Activated naive CD4-positive, alpha-beta T cell (primary cell): Measurements from ENCODE around the gene C15orf61.

Experiments used
- DNase-seq, 4 experiments: peaks; one replicate each; lab custom pipeline; 2025; lab: John Stamatoyannopoulos, UW

C15orf61 gene

DNA sequence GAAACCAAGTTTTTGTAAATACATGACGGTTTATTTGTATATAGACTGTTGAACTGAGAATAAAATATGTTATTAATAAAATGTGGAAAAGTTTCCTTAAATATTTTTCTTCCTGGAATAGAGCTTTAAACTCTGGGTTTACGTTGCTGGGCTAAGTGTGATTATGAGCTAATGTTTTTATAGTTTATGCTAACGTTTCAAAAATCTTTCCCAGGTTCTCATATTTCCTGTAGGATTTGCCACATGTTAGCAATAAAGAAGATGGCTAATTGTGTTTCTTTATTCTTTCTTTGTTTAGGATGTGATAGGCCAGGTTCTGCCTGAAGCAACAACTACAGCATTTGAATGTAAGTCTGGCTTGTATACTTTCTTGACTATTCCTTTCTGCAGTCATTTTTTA, 28.8 kb downstream of the C15orf61 start:
- DNase-seq, result no peak

DNA sequence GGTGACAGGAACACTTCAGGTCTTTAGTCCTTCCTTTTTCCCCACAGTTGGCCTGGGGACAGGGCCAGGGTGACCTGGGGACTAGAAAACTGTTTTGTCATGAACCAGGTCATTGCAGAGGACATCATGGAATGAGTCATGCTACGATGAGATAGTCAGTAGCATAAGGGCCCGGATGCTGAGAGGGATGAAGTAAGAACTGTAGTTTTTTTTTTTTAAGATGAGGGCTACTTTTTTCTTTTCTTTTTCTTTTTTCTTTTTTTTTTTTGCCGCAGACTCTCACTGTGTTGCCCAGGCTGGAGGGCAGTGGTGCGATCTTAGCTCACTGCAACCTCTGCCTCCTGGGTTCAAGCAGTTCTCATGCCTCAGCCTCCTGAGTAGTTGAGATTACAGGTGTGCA, 29.6 kb downstream of the C15orf61 start:
- DNase-seq, result no peak

DNA sequence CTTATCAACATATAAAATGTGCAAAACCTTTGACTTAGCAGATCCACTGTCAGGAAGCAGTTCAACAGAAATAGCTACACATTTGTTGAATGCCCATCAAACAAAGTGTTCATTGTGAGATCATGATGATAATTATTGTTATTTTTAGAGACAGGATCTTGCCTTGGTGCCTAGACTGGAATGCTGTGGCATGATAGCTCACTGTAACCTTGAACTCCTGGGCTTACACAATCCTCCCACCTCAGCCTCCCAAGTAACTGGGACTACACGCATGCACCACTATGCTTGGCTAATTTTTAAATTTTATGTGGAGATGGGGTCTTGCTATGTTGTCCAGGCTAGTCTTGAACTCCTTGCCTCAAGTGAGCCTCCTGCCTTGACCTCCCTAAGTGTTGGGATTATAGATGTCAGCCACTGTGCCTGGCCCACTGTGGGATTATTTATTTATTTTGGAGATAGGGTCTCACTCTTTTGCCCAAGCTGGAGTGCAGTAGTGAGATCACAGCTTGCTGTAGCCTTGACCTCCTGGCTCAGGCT, 30.3 kb downstream of the C15orf61 start:
- DNase-seq, result no peak

DNA sequence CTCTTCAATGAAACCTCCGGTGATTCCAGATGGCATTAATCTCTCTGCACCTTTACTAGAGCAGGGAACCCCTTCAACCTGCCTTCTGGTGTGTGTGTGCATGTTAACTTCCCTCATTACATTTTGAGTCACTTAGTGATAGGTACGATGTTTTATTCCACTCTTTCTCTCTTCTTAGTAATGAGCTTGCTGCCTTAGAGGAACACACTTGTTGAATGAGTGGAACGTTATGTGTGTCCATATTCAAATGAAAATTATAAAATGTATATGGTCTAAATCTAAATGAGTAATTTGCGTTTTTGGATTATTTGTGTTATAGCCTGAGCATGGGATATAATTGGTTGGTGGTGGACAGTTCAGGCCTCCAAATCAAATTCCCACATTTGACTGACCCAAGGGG, 33.6 kb downstream of the C15orf61 start:
- DNase-seq, result no peak

DNA sequence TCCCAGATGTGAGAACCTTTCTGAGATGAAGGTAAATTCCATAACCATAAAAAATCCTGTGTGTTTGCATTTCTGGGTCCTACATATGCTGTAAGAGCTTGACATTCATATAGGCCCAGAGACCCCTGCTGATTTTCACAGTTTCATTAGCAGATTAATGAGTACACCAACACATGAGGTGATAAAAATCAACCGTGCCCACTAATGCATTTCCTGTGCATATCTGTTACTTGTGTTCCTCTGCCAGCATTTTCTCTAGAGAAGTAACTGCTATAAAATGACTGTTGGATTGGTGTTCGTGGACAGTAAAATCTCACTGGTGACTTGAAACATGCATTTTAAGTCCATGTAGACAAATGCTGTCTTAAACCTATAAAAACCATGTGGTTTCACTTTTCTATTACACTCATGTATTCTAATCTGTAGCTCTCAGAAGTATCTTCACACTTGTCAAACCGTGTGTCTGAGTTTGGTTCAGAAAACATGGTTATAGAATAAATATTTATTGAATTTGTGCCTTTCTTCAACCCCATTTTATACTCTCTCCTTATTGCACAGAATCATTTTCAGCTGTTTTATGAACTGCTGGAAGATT, 36.1 kb downstream of the C15orf61 start:
- DNase-seq, result no peak

DNA sequence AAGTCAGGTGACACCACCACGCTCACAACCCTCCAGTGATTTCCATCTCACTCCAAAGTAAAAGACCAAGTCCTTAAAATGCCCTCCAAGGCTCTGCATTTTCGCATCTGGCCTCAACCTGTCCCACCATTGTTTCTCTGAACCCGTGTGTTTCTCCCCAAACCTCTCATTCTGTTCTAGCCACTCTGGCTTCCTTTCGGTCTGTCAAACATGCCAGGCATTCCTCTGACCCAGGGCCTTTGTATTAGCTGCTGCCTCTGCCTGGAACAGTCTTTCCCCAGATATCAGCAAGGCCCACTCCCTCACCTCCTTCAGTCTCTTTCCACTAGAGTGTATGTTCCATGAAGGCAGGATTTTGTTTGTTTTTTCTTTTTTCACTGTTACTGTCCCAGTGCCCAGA, 37.6 kb downstream of the C15orf61 start:
- no peak for DNase-seq

DNA sequence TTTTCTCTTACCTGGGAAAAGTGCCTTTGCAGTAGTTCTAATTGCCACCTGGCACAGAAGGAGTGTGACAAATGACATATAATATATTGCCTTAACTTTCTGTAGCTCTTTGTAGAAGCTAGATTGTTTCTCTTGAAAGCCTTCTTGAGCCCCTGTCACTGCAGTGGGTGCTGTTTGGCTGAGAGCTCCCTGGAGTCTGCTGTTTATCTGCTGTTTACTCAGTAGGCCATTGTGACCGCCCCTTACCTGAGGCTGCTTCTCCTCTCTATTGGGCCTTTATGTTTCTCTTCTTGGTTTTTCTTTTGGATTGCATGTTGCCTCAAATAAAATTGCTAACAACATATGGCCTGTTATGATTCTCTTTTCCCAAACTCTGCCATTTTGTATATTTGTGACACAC, 38.2 kb downstream of the C15orf61 start:
- DNase-seq, result no peak

DNA sequence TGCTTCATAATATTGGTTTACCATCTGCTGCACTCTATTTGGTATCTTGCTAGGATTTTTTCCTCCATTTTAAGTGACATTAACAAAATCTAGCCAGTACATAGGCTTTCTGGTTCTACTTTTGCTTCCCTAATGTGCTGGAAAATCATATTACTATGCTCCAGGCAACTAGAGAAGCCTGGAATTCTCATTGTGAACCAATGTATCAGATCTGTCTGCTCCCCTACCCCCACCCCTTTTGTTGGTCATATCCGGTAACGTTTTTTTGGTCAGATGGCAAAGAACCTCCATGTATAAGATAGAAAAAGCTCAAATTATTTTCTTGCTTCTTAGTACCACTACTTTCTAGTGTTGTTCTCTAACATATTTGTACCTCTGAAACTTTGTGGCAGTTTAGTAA, 38.6 kb downstream of the C15orf61 start:
- no peak for DNase-seq

DNA sequence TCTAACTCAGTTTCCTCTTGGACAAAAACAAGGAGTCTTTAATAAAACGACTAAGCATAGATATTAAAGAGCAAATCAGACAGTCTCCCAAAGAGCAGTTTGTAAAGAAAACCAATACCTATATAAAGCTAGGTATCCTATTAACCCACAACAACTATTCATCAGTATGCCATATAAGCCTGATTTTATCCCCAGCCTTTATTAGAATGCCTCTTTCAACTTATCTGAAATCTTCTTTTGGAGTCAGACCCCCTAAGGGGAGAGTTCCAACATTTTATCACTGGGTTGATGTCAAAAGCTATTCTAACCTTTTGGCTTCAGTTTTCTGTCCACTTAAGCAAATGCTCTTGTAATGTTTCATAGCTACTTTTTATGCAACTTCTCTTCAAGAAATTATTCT, 39.4 kb downstream of the C15orf61 start:
- no peak for DNase-seq

DNA sequence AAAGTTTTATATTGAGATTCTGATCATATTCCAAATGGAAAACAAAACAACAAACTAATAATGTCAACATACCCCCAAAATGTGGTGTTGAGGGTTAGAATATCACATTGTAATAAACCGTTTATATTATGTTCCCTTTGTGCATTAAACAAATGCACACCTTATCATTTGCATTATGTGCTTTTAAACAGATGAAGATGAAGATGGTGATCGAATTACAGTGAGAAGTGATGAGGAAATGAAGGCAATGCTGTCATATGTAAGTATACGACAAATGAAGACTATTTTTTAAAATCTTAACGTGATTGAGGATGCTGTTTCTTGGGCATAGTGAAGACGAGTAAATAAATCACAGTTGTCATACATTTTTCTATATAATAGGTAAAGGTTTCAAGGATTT, 42.2 kb downstream of the C15orf61 start:
- DNase-seq, result no peak

DNA sequence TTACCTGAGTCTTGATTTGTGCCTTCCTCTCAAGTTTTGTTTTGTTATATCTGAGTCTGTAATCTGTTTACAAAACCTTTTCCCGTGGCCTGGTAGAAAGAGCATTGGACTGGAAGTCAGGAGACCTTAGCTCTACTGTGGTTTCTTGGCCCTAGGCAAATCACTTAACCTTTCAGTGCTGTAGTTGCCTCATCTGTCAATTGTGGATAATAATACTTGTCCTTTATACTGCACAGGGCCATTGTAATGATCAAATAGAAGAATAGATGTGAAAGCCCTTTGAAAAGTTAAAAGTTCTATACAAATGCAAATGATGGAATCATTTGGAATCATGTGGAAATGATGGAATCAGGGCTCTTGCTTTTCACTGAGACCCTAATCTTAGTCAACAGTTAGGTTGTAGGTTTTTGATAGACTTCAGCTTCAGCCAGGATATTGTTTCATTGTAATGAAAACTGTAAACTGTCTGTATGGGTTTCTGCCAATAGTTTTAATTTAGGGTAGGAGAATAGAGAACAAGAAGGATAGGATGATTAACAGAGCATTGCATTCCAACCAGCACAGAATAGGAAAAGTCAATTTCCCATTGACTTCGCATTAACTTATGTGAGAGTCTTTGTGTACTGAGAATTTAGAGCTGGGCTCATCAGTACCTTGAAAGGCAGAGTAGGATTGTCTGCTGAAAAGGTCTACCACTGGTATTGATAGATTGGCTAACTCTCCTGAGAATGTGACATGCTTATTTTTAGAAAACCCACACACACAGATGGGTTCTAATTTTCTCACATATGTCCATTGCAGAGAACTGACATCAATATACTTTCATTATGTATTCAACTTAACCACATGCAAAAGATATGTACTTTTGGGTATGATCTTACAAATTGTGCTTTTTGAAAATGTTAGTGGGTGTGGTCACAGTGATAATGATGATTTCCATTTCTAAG, 43.4 kb downstream of the C15orf61 start:
- no peak for DNase-seq

DNA sequence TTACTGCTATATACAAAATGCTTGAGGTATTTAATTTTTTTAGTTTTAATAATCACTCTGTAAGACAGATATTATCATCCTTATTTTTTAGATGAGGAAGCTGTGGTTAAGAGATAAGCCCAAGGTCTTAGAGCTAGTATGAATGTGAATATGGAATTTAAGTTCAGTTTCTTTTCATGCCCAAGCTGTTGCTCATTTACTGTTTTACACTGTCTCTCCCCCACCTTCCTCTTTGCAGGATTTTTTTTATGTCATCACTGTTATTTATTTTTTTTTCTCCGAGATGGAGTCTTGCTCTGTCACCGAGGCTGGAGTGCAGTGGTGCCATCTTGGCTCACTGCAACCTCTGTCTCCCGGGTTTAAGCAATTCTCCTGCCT, 44.0 kb downstream of the C15orf61 start:
- no peak for DNase-seq

DNA sequence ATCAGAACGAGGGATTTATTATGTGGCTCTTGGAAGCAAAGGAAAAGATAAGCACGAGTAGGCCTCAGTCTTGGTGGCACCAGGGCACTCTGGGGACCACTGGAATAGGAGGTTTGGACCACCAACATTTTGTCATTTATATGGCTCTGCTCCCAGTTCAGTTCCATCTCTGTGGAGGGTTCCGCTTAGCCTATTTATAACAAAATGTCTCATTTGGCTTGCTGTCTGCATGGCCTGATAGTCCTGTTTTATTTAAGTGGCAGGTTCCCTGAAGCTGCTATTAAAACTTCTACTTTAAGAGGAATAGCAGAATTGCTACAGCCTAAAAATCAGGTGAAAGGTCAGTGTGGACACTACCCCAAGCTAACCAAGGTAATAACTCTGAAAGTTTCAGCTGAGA, 48.7 kb downstream of the C15orf61 start:
- DNase-seq, result no peak

DNA sequence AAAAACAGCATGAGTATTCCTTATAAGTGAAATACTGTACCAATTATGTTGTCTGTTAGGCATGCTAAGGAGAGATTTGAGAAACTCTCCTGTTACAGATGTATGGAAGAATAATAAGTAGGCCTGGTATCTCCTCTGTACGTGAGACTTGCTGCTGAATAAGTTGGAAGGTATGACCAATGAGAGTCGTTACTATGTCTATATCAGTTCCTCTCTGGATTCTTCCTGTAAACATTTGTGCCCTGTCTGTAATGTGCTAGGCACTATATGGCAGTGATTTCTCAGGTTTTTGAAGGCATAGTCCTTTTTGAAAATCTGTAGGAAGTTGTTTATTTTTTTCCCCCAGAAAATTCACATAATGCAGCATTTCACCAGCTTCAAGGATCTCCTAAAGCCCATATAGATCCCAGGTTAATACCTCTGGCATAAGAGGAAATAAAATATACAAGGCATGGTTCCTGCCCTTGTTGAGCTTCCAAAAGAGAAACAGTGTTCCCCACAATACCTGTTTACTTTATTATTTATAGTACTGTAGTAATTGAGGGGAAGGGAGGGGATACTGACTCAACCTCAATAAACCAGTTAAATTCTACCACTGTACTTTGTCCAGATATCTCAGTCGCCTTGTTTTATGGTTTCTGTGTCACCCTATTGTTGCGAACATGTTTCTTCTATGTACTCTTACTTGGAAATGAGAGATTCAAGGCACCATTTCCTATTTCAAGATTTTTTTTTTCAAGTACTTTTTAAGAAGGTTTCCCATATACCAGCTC, 50.1 kb downstream of the C15orf61 start:
- DNase-seq, result no peak

DNA sequence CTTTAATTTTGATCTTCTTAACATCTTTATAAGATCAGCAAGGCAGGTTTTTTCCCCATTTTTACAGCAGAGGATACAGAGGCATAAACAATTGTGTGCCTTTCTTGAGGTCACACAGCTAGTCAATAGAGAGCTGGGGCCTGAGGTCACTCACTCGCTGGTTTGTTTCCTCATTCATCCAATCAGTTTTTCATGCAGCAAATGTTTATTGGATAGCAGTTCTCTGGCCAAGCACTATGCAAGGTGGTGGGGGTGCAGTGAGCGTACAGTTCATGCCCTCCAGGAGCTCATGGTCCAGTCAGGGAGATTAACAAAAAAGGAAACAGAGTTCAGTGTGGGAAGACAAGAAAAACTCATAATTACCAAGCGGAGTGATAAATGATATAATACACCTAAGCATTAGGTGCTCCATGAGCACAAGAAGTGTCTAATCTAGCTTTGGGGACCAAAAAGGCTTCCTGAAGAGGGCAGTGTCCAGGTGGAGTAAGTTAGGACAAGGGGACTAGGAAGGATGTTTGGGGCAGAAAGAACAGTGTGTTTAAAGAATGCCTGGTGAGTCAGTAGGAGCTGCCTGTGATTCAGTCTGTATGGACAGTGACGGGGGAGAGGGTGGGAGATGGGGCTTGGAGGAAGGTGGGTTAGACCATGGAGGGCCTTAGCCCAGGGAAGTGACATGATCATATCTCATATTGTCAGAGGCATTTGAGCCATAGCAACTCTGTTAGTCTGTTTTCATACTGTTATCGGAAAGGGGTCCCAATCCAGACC, 50.9 kb downstream of the C15orf61 start:
- no peak for DNase-seq

DNA sequence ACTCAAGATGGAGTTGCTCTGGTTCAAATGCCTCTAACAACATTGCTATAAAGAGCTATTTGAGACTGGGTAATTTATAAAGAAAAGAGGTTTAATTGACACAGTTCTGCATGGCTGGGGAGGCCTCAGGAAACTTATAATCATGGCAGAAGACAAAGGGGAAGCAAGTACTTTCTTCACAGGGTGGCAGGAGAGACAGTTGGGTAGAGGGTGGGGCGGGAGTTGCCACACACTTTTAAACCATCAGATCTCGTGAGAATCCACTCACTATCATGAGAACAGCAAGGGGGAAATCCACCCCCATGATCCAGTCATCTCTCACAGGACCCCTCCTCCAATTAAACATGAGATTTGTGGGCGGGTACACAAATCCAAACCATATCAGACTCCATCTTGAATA, 52.3 kb downstream of the C15orf61 start:
- DNase-seq, result no peak

DNA sequence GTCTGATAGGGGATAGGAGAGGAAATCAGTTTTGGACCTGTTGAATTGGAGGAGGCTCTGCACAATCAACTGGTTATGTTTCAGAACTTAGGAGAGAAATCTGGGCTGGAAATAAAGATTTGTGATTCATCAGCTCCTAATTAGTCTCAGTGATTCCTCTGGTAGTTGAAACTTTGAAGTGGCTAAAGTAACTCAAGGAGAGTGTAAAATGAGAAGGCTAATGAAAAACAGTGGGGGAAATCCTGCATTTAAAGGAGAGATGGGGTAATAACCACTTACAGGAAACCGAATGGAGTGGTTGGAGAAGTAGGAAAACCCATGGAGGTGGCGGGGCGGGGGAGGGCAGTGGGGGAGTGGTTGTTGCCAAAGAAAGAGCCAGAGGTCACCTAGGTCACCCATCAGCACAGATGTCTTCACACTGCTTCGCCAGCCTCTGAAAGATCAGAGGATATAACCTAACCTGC, 54.1 kb downstream of the C15orf61 start:
- DNase-seq, result no peak

DNA sequence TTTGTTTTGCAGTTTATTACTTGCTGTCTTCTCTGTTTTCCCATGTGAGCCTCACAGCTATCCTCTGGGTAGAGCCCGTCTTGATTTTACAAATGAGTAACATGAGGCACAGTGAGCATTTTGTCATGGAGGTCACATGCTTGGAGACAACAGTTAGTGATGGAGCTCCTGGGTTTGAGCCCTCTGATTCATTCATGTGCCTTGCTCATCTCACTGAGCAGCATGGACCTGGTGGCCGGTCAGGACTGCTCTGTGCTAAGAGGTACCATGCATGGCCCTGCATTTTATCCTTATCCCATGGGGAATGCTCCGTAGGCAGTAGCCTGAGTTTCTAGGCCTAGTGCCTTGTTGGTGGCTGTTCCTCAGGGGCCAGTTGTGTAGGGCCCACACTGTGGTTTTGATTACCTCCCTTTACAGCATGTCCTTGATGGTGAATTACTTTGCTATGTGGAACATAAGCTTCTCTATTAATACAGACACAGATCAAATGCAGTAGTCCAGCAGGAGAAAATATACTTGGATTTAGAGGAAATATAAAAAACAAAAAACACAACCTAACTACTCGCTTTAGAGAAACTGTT, 57.2 kb downstream of the C15orf61 start:
- DNase-seq, result no peak

DNA sequence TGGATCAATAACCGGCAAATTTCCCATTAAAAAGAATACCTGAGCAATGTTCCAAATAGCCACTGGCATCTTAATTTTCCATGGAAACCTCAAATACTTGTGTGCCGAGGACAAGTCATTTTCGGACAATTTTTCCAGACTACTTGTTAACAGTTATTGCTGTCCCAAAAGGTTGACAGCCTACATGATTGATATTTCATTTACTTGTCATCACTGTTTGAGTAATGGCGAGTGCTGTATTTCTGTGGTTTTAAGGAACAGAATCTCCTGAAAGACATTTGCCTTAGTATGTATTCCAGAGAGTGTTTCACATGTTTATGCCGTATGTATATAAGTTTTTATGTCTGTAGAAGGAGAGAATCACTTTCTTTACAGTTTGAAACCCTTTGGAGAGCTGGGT, 58.2 kb downstream of the C15orf61 start:
- DNase-seq, result no peak
